Measurements from ENCODE around the gene VPS35L. TPM values are rescaled to one million over a fixed set of nuclear protein-coding genes. Genes with fewer than 3 reads are reported as not detected.

The VPS35L gene
- total and polyA plus RNA-seq, 2 of the 13 experiments (the other 11 are each of a cell fraction or from before 2014, with no cell fraction given) = 1.4 to 1.6 TPM

DNA sequence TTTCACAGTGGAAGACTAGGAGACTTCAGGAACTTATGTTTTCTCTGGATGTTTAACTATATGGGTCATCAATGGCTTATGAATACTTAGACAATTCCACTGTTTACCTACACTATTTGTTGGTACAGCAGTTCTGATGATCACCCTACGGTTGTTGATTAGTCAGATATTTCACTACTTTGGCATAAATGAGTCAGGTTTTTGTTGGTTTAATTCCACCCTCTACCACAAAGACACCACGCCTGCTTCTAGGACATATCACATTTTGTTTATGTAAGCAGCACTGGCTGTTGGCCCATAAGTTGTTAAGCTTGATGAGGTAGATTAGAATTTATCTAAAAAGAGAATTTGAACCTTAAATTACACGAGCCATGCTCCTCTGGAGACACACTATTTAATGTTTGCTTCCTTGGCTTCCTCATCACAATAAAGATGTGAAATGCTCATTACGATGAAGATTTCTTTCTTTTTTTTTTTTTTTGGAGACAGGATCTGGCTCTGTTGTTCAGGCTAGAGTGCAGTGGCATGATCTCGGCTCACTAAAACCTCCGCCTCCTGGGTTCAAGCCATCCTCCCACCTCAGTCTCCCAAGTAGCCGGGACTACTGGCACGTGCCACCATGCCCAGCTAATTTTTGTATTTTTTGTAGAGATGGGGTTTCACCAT, 37.9 kb upstream of the VPS35L start (continued):
- TF ChIP-seq PCBP2 (optimal IDR thresholded peaks at IDR 0.05; ENCODE audit: low read depth, low read length, poor library complexity, severe bottlenecking) = no peak
- no peak for TF ChIP-seq ZNF121 (CRISPR knock-in tag; IDR thresholded peaks at IDR 0.05)
- no peak for TF ChIP-seq DNMT3B (CRISPR knock-in tag; conservative IDR thresholded peaks at IDR 0.05)
- no peak for TF ChIP-seq ZNF251 (CRISPR knock-in tag; IDR thresholded peaks at IDR 0.05)
- no peak for TF ChIP-seq PLRG1 (conservative IDR thresholded peaks at IDR 0.05)
- TF ChIP-seq THYN1 (CRISPR knock-in tag; IDR thresholded peaks at IDR 0.05; ENCODE audit: borderline replicate concordance, low read depth) = no peak
- no peak for TF ChIP-seq ZBTB21 (CRISPR knock-in tag; IDR thresholded peaks at IDR 0.05)
- no peak for TF ChIP-seq KLF11 (CRISPR knock-in tag; IDR thresholded peaks at IDR 0.05)
- TF ChIP-seq HOXA9 (CRISPR knock-in tag; IDR thresholded peaks at IDR 0.05; ENCODE audit: borderline replicate concordance) = no peak
- TF ChIP-seq, protein P1, sequence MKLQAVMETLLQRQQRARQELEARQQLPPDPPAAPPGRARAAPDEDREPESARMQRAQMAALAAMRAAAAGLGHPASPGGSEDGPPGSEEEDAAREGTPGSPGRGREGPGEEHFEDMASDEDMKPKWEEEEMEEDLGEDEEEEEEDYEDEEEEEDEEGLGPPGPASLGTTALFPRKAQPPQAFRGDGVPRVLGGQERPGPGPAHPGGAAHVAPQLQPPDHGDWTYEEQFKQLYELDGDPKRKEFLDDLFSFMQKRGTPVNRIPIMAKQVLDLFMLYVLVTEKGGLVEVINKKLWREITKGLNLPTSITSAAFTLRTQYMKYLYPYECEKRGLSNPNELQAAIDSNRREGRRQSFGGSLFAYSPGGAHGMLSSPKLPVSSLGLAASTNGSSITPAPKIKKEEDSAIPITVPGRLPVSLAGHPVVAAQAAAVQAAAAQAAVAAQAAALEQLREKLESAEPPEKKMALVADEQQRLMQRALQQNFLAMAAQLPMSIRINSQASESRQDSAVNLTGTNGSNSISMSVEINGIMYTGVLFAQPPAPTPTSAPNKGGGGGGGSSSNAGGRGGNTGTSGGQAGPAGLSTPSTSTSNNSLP (IDR thresholded peaks at IDR 0.05; ENCODE audit: low read depth, low read length) = 0 out of 2 replicates have a peak, but pooled peaks have one; percentile 19

DNA sequence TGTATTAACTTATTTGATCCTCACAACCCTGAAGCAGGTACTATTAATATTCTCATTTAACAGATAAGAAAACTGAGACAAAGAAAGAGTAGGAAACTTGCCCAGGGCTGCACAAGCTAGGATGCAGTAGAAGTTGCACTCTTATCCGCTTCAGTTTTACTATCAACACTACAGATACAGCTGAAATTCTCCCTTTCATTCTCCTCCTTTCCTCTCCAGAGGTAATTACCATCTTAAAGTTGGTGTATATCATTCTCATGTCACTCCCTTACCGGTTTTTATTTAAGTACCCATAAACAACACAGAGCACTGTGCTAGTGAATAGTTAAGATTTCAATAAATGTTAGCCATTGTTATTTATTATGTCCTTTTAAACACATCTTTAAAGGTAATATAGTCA, 37.1 kb upstream of the VPS35L start:
- no peaks in the 10 kb centered on the region for H3K9me3 ChIP-seq (ENCODE audit: low read length)
- H4K20me1 ChIP-seq (ENCODE audit: insufficient read depth, low read length) = no peaks in the 10 kb centered on the region
- no TSS peak for BruUV-seq (replicated peaks)
- H3K27me3 ChIP-seq (ENCODE audit: control insufficient read depth in 1 of 2, insufficient read depth in 2 of 2, low read length in 2 of 2) = no peaks in the 10 kb centered on the region; a peak in 1 of 5 replicates
- H3K9ac ChIP-seq (ENCODE audit: insufficient read depth, low read depth, low read length) = no peak overlapping the region
- FAIRE-seq = no peak
- peaks cover 64% of the 10 kb centered on the region for H3K4me1 ChIP-seq (ENCODE audit: insufficient read depth, low read length)
- peaks cover 17% of the 10 kb centered on the region for H3K79me2 ChIP-seq (ENCODE audit: insufficient read depth, low read length)
- no peak for DNase-seq (ENCODE audit: low spot score)
- CTCF ChIA-PET (ENCODE audit: low intra/inter-chr PET ratio, low total read pairs) = no interaction called here
- ATAC-seq = no peak
- H3K36me3 ChIP-seq (replicated peaks in 1 of 2; ENCODE audit: control insufficient read depth in 1 of 2, insufficient read depth in 2 of 2, low read length in 2 of 2) = peaks cover 6 to 21% of the 10 kb centered on the region in 2 experiments
- H3K4me3 ChIP-seq (replicated peaks in 1 of 3; ENCODE audit: insufficient read depth in 1 of 3, low read depth in 2 of 3, low read length in 3 of 3) = no peak overlapping the region
- POLR2A ChIA-PET = no interaction called here
- no peak overlapping the region for H2AFZ ChIP-seq (ENCODE audit: low read length)
- in situ Hi-C loops (cut with HindIII; ENCODE audit: extremely low pct_ligation_motif_present, low pct_unique_long_range_greater_than_20kb) = no loop called here
- intact Hi-C loops (cut with micrococcal nuclease; ENCODE audit: unreplicated experiment) = no loop called here
- no peak overlapping the region for H3K27ac ChIP-seq (ENCODE audit: extremely low read length, insufficient read depth, low read length)
- WGBS (ENCODE audit: low lambda C conversion rate) = 96% methylated on average over 2 of the region's 2 CpGs
- no peak overlapping the region for H3K4me2 ChIP-seq (ENCODE audit: low read depth, low read length)
- TF ChIP-seq RARA (CRISPR knock-in tag; IDR thresholded peaks at IDR 0.05) = no peak
- no peak for TF ChIP-seq ZKSCAN8 (CRISPR knock-in tag; IDR thresholded peaks at IDR 0.05; ENCODE audit: borderline replicate concordance)
- no peak for TF ChIP-seq RELA (CRISPR knock-in tag; IDR thresholded peaks at IDR 0.05)
- TF ChIP-seq ATF6 (CRISPR knock-in tag; conservative IDR thresholded peaks at IDR 0.05) = no peak
- no peak for TF ChIP-seq NFE2L1 (CRISPR knock-in tag; IDR thresholded peaks at IDR 0.05; ENCODE audit: borderline replicate concordance)
- TF ChIP-seq, protein P2, sequence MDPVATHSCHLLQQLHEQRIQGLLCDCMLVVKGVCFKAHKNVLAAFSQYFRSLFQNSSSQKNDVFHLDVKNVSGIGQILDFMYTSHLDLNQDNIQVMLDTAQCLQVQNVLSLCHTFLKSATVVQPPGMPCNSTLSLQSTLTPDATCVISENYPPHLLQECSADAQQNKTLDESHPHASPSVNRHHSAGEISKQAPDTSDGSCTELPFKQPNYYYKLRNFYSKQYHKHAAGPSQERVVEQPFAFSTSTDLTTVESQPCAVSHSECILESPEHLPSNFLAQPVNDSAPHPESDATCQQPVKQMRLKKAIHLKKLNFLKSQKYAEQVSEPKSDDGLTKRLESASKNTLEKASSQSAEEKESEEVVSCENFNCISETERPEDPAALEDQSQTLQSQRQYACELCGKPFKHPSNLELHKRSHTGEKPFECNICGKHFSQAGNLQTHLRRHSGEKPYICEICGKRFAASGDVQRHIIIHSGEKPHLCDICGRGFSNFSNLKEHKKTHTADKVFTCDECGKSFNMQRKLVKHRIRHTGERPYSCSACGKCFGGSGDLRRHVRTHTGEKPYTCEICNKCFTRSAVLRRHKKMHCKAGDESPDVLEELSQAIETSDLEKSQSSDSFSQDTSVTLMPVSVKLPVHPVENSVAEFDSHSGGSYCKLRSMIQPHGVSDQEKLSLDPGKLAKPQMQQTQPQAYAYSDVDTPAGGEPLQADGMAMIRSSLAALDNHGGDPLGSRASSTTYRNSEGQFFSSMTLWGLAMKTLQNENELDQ (CRISPR knock-in tag; IDR thresholded peaks at IDR 0.05; ENCODE audit: borderline replicate concordance) = no peak
- no peak for TF ChIP-seq MXD1 (CRISPR knock-in tag; IDR thresholded peaks at IDR 0.05)
- no peak for TF ChIP-seq ZNF878 (CRISPR knock-in tag; IDR thresholded peaks at IDR 0.05)
- TF ChIP-seq RCOR2 (CRISPR knock-in tag; IDR thresholded peaks at IDR 0.05) = no peak

Measured in HepG2 (cell line).